Effector CD8-positive, alpha-beta T cell (primary cell): Measurements from ENCODE around the gene POU2AF3.

Experiments
- DNase-seq: peaks from one replicate; lab custom pipeline; 2025; lab: John Stamatoyannopoulos, UW

The POU2AF3 gene

DNA sequence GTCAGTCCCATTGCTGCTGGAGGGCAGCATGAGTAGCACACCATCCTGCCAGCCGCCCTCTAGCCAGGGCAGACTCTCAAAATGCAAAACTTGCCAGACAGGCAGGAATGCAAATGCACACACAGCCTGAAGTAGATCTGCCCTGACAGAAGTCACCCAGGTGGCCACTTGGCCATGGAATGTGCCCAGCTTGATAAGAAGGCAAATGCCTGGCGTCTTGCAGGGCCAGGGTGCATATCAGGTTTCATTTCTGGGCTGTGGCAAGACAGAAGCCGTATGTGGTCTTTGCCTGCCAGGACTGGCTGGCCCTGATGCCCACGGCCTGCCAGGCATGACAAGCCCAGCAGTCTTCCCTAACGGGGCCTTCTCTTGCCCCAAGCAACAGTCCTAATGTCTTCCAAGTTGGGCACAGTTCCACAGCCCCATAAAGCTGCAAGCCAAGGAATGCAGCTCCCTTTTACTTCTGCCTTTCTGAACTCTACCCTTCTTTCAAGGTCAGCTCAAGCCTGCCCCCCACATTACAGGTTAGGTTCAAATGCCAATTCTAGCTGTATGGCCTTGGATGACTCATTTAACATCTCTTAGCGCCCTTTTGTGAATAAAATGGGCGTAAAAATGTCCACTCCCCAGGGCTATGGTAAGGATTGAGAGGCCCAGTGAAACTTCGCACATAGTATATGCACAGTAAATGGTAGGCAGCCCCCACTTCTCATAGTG, 29.7 kb downstream of the POU2AF3 start:
- no peak for DNase-seq

DNA sequence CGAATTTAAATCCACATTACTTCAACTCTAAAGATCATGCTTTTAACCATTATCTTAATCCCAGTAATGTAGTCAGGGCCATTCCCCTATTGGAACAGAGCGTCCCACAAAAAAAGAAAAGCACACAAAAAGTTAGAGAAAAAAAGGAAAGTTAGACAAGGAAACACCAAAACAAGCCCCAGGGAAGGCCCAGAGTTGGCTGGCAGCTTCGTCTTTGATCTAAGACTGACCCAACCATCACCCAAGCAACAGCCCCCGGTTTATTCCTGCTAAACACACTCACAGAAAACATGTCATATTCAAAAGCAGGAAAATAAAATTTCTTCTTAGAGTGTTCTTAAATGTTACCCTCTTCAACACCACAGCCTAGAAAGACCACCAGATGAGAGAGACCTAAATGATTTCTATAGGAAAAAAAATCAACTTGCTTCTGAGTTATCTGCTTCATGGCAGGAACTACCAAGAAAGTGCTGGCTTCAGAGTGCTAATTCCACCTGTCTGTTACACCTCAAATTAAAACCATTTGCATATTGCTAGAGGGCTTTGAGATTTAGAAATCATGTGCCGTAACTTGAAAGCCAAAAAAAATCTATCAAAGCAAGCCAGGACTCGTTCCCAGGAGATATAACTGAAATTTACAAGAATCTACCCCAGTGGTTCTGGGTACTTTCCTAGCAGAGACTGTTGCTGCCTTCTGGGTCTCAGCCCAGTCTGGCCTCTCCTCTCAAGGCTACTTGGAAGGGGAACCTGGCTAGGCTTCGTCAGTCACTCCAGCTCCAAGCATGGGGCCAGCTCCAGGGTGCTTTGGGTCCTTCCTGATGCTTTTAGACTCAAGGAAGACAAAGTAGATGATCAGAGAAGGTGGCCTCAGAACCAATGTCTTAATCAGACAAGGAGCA, 31.2 kb downstream of the POU2AF3 start:
- DNase-seq, result no peak

DNA sequence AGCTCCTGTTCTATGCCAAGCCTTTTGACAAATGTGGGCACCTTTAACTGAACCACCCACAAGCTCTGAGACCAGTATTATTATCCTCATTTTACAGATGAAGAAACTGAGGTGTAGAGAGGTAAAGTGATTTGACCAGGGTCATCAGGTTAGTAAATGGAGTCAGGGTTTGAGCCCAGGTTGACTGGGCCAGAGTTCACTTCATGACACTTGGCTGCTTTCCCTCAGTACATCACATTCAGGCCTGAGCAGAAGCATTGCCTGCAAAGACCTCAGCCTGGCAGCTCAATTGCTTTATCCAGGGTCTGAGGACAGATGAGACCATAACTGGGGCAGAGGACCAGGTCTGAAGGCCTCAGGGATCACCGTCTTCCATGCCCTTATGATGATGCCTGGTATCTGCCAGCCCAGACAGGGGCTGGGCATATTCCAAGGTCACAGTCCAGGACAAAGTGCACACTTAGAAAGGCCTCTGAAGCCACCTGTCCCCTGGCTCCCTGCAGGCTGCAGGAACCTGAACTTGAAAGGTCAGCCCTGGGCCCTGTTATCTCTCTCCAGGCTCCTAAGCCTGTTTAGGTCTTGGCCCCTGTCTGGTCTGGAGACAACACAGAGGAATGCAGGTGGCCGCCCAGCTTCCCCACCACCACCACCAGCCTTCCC, 32.0 kb downstream of the POU2AF3 start:
- no peak for DNase-seq

DNA sequence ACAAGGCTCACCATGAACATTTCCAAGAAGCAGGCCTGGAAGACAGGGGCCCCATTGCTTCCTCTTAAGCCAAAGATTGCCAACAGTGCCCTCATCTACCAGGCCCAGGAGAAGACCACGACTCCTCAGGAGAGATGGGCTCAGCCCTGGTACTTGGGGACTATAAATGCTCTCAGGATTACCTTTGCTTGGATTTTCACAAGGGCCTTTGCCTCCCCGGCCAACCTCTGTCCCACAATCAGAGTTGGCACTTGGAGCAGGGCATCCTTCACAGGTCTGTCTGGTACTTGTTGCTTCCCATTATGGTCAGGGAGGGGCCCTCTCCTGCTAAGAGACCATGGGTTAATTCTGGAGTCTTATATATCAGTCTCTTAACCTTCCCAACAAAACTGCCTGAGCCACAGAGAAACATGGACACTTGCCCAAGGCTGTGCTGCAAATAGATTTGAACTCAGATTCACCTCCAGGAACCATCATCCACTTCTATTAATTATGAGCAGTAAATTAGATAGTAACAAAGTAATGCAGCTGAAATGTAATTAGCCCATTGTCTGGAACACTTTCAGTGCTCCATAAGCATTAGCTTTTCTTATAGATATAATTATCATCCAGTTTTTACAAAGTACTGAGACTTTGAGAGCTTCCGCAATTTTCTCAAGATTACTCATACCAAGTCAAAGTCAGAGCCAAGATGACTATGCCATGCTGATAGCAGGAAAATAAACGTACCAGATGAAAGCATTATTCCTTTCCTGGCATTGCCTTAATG, 33.5 kb downstream of the POU2AF3 start:
- DNase-seq, result no peak

DNA sequence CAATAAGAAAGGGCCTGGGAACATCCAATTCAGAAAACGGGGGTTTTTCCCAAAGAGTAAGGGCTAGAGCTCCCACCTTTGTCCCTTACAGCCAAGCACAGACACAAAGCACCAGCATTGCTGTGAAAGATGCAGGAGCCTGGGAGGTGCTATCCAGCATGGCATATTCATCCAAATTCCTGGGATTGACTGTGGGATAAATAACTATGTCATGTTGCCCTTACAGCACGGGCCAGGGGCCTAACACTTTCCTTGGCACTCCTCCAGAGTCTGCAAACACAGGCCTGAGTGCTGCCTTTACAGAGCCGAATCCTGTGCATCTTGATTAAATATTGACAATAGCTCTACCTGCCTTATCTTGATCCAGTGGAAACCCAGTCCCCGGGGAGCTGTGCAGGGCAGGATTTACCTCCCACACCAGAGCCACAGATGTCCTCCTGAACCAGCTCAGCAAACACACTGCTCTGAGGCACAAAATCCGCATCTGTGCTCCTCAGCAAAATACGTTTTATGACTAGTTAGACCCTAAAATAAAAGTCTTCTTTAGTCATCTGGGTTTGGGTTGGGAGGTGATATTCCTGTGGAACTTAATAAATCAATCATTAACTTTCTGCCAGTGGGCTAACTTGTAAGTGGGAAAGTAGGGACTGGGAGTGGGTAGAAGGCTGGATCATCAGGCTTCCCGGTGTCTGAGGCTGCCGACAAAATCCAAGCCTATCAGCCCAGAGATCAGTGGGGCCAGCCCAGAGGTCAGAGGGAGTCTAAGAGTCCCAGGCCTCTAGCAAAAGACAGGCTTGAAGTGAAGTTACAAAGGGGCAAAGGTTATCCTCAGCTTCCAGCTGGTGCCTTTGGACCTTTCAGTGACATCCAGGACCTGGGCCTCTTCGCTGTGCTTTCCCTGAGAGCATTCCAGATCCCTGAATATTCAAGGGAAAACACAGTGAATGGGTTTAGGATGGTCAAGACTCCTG, 36.5 kb downstream of the POU2AF3 start:
- no peak for DNase-seq

DNA sequence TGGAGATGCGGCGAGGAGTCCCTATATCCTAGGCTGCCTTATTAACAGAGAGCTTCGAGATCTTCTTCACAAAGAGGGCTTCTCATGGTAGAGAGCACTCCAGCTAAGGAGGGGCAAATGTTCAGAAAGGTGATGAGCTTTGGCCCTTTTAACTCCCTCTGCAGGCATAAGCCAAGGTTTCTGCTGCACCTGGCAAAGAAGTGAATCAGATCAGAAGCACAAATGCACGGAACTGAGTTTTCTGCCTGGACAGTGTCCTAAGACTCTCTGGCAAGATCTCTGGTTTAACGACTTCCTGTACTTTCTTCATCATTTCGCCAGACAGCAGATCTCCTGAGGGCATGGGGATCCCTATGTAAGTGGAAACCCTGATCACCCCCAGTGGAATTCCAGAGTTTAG, 37.2 kb downstream of the POU2AF3 start:
- no peak for DNase-seq

DNA sequence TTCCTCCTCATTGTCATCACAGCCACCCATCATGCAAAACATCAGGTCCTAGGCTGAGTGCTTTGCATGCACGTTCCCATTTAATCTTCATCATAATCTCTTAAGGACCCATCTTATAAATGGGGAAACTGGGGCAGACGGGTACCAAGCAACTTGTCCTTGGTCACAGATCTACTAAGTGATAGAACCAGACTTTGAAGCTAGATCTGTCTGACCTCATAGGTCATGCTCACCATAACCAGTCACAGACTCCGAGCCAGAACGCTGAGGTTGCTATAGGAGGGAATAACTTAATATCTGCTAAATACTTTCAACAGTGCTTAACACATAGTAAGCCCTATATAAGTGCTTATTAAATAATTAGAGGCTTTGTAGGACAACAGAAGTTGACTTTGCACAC, 37.7 kb downstream of the POU2AF3 start:
- no peak for DNase-seq

DNA sequence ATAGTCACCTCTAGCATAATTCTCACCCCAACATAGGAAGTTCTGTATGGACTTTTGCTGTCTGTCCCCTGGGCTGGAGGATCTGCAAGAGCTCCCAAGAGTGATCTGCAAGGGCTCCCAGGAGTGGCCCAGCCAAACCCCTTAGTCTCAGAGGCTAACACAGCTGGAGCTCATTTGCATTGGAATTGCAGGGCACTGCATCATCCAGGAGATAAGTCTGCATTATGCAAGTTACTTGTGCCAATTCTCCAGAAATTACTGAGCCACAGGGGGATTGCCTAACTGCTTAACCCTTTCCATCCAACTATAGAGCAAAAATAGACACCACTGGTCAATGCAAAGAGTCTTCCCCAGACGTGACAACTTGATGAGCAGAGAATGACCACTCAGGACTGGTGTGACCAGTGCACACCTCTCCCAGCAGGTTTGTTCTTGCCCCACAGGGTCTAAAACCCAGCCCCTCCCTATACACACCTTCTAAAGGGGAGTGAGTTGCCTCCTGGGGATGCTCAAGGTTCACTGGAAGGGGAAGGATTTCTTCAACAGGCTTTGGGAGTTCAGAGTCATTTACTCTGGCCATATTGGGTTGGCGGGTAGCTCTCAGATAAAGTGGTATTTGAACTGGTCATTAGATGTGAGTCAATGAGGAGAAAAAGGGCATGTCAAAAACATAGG, 38.4 kb downstream of the POU2AF3 start:
- no peak for DNase-seq

DNA sequence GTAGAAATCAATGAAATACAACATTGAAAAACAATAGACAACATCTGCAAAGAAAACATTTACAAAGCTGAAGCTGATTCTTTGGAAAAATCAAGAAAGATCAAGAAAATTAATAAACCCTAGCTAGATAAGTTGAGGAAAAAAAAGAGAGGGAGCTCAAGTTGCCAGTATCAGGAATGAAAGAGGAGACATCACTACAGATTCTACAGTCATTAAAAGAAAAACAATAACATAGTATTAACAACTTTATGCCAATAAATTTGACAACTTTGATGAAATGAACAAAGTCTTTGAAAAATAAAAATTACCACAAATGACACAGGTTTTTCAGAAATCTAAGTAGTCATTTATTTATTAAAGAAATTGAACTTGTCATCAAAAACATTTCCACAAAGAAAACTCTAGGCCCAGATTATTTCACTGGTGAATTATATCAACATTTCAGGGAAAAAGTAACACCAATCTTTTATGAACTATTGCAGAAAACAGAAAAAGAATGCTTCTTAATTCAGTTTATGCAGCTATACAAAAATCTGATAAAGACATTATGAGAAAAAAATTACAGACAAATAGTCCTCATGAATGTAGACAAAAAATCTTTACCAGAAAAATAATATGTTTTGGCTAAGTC, 41.5 kb downstream of the POU2AF3 start:
- DNase-seq, result no peak

DNA sequence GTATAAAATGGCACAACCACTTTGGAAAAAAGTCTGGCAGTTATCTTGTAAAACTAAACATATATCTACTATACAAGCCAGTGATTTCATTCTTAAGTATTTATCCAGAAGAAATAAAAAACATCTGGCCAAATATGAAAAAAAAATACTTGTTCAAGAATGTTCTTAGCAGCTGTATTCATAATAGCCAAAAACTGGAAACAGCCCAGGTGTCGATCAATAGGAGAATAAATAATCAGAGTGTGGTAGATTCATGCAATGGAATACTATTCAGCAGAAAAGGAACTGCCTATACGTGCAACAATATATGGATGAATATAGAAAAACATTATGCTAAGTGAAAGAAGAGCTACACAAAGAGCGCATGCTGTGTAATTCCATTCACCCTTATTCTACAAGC, 44.0 kb downstream of the POU2AF3 start:
- DNase-seq, result no peak

DNA sequence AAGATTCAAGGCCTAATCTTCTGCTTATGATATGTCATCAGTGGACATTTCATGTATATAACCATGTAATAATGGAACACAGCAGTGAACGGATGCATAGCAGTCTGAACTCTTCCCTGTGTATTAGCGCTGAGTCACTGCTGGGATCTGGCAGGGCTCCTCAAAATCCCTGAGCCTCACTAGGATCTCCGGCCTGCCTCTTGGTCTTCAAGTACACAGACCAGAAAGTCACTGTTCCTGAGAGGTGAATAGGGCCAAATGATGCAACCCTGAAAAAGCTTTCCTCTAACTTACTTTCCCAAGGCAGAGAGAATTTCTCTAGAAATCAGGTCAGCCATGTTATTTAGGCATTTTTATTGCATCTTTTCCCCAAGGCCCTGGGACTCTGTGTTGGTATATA, 45.7 kb downstream of the POU2AF3 start:
- no peak for DNase-seq

DNA sequence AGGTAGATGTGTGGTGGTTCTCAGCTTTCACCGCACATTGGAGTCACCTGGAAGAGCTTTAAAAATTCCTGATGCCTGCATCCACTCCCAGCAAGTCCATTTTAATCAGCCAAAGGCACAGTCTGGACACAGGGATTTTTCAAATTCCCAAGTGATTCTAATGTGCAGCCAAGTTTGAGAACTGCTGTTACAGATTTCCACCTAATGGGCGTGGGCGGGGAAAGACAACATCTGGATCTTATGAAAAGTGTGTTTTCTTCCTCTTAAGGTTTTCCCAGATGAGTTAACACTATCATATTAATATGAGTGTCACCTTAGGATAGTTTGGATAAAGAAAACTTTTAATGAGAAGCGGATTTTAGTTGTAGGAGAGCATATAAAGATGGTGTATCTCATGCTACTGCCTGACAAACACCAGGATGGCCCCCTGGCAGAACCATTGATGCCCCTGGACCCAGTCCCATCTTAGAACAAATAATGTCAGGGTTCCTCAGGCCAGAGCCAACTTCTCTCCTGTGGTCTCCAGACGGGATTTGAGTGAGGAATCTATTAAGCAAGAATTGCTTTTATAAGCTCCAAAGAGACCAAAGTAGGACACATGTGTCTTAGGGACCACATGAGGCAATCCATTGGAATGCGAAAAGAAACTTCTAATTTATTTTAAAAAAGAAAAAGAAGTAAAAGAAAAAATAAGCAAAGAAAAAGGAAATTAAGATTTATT, 48.8 kb downstream of the POU2AF3 start:
- DNase-seq, result no peak

DNA sequence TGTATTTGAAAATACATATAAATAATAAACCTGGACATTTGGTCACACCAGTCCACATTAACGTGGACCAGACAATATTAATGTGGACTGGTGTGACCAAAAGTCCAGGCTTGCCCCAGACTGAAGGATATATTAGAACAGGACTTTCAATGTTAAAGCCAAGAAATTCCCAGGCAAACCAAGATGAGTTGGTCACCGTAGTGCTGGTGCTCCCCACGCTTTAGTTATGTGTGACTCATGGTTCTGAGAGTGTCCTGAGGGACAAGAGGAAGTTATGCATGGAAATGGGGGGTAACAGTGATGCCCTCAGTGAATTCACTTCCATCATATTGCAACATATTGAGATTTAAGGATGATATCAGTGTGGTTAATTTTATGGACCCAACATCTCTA, 49.4 kb downstream of the POU2AF3 start:
- DNase-seq, result no peak

DNA sequence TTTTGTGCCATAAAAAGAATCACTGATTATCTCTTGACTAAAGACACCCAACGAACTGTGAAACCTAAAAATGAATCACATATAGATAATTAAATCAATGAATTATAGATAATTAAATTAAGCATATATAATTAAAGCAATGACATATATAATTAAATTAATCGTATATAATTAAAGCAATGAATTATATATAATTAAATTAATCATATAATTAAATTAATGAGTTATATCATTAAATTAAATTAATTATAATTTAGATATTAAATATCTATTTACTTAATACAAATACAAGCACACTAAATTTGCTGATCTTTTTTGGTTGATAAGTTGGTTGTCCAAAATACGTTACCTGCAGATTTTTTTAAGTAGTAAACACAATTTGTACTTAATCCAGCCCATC, 49.8 kb downstream of the POU2AF3 start:
- no peak for DNase-seq

DNA sequence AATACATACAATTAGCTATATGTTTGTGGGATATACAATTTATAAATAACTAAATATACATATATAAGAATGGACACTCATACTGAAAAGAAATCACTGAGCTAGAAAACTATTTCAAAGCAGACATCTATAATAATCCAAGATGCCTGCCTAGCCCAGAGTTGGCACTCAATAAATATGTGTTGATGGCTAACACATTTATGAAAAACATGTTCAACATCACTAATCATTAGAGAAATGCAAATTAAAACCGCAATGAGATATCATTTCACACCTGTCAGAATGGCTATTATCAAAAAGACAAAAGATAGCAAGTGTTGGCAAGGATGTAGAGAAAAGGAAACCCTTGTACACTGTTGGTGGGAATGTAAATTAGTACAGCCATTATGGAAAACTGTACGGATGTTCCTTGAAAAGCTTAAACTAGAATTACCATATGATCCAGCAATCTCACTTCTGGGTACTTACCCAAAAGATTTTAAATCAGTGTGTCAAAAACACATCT, 50.9 kb downstream of the POU2AF3 start:
- DNase-seq, result no peak

DNA sequence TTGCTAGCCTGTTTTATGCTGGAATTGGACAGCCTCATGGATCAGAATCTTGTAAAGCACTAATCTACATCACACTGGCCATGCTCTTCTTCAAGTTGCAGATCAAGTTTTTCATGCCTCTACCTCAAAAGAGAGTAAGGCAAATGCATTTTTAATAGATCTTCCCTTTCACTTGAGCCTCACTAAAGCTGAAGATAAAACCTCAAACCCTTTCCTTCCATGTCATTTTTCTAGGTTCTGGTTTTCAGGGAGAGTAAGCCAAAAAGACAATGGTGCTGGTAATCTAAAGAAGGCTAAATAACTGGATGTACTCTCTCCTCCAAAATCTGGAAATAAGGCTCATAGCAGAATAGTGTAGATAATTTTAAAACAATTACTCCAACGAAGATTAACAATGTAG, 52.5 kb downstream of the POU2AF3 start:
- no peak for DNase-seq

DNA sequence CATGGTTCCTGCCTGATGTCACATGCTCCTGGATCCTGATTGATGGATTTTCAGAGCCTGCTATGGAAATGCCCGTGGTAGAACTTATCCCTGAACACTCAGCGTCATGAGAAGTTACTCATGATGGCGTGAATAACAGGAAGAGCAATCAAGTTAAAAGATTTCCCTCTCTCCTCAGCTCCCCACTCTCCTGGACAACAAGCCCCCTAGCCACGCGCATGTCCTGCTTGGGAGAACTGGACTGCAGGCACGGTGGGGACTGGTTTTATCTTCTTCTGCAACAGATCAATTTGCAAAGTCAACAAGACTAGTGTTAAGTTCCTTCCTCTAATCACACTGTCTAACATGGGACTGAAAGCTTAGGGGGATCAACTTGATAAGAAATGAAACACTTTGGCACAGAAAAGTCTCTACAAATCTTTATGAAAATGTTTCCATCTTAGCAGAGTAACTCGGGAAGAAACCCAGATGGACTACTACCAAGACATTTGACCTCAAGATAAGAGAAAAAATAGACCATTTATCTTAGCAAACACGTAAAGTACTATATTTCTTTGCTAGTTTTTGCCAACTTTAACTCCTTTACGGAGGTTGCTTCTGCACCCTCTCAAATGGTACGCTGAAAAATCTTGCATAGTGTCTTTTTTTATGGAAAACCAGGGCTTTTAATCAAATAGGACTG, 53.2 kb downstream of the POU2AF3 start:
- DNase-seq, result no peak

DNA sequence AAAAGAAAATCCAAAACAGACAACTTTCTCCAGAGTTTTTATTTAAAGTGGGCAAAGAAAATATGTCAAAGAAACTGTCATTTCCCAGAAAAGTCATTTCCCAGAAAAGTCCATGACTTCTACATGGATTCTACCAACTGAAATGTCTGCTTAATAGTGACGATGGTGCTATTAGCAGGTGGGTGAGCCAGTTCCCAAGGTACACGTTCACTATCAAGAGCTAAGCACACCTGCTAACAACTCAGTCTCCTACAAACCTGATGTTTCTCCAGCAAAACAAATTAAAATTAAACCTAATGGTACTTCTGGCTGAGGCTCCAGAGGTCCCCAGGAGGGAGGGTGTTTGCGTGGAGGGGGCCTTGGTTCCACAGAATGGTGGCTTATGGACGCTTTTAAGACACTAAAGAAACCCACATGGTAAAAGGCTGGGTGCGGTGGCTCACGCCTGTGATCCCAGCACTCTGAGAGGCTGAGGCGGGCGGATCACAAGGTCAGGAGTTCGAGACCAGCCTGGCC, 53.9 kb downstream of the POU2AF3 start:
- no peak for DNase-seq
